Measurements from ENCODE around the gene HS3ST6. TPM values are rescaled to one million over a fixed set of nuclear protein-coding genes. Genes with fewer than 3 reads are reported as not detected.

Gene HS3ST6
- total and polyA plus RNA-seq, 9 of the 15 experiments (the other 6 are each of a cell fraction or from before 2014, with no cell fraction given) = not detected

GRCh38 chr16:1884155-1884760 is 34.0 kb downstream of the HS3ST6 start (continued):
- TF ChIP-seq ZBTB11 (CRISPR knock-in tag; IDR thresholded peaks at IDR 0.05) (no peak), ZNF766 (CRISPR knock-in tag; conservative IDR thresholded peaks at IDR 0.05) (no peak), PKNOX1 (IDR thresholded peaks at IDR 0.05) (peak; percentile 76), ZBTB5 (IDR thresholded peaks at IDR 0.05) (no peak), KAT2B (IDR thresholded peaks at IDR 0.05; ENCODE audit: low read depth, low read length) (no peak), ARID2 (IDR thresholded peaks at IDR 0.05) (no peak), RFX5 (IDR thresholded peaks at IDR 0.05; ENCODE audit: low read depth, low read length) (no peak), PATZ1 (CRISPR knock-in tag; IDR thresholded peaks at IDR 0.05; ENCODE audit: borderline replicate concordance) (no peak), PBX2 (CRISPR knock-in tag; IDR thresholded peaks at IDR 0.05; ENCODE audit: low read depth) (no peak), PBX2 (tag; conservative IDR thresholded peaks at IDR 0.05; ENCODE audit: low read depth) (peak; percentile 47; the same call in 1 of the 2 replicates), MAFG (tag; conservative IDR thresholded peaks at IDR 0.05) (no peak), MCM5 (IDR thresholded peaks at IDR 0.05; ENCODE audit: low read depth) (no peak), IRF9 (tag; IDR thresholded peaks at IDR 0.05) (no peak), NR4A1 (CRISPR knock-in tag; IDR thresholded peaks at IDR 0.05) (no peak), NR4A1 (tag; IDR thresholded peaks at IDR 0.05) (no peak)
